H1 (cell line): ENCODE results near the gene FGF12. TPM values are rescaled to one million over a fixed set of nuclear protein-coding genes. Genes with fewer than 3 reads are reported as not detected.

Source experiments
- CTCF ChIA-PET: fragments of 300-600 bp; sonication (Branson Sonifier 250); formaldehyde crosslinking; loops from one replicate; lab custom pipeline; 2021; ENCODE audit not compliant: partially characterized antibody; lab: Charles Lee
- POLR2A ChIA-PET: fragments of 300-600 bp; sonication (Branson Sonifier 250); formaldehyde crosslinking; loops from one replicate; lab custom pipeline; 2021; ENCODE audit warnings: inconsistent platforms; ENCODE audit not compliant: partially characterized antibody; lab: Charles Lee
- DNase-seq, 2 experiments: peaks; one replicate each; pipeline versions ENCODE4 v3.0.0 to v3.0.0-alpha.2; 2010 to 2022; ENCODE audit warnings: low spot score in 2 of 2, low read depth in 1 of 2, mixed read lengths in 1 of 2
- FAIRE-seq: peaks from 2 replicates; lab custom pipeline; 2011; peaks lifted over from hg19 to GRCh38; lab: Jason Lieb, UNC
- H2AFZ ChIP-seq: 2 replicates; pipeline ENCODE4 v1.8.1; 2012; ENCODE audit warnings: low read length, inconsistent platforms
- H2AK5ac ChIP-seq: 2 replicates; pipeline ENCODE4 v1.6.1; 2013; ENCODE audit warnings: low read depth, low read length
- H2BK120ac ChIP-seq: replicated peaks from 2 replicates; pipeline ENCODE3; 2013; ENCODE audit warnings: low read depth, low read length, inconsistent platforms
- H2BK12ac ChIP-seq: 2 replicates; pipeline ENCODE4 v1.6.1; 2013; ENCODE audit warnings: low read depth, low read length
- H2BK15ac ChIP-seq: 2 replicates; pipeline ENCODE4 v1.6.1; 2013; ENCODE audit warnings: low read length
- H2BK20ac ChIP-seq: 2 replicates; pipeline ENCODE4 v1.6.1; 2013; ENCODE audit warnings: low read length
- H2BK5ac ChIP-seq: 2 replicates; pipeline ENCODE4 v1.6.1; 2013; ENCODE audit warnings: low read depth, low read length
- H3K14ac ChIP-seq: 2 replicates; pipeline ENCODE4 v1.6.1; 2013; ENCODE audit warnings: inconsistent platforms; ENCODE audit not compliant: insufficient read length
- H3K18ac ChIP-seq: 2 replicates; pipeline ENCODE4 v1.6.1; 2013; ENCODE audit warnings: low read length; ENCODE audit errors: extremely low read depth
- H3K23ac ChIP-seq: 2 replicates; pipeline ENCODE4 v1.6.1; 2013; ENCODE audit warnings: inconsistent platforms; ENCODE audit not compliant: insufficient read length
- H3K23me2 ChIP-seq: 2 replicates; pipeline ENCODE4 v1.6.1; 2013; ENCODE audit warnings: low read depth, low read length
- H3K27ac ChIP-seq: 2 replicates; pipeline ENCODE4 v1.6.1; 2011; ENCODE audit warnings: low read depth, low read length, inconsistent platforms
- H3K27me3 ChIP-seq, 4 experiments: replicated peaks in 1 of 4; 1 replicate in 1 of 4; 2 replicates in 3 of 4; pipeline versions ENCODE4 v1.6.1 to v1.8.1; 2011 to 2013; ENCODE audit warnings: low read length in 3 of 4, mild to moderate bottlenecking in 3 of 4, inconsistent platforms in 2 of 4, mixed read lengths in 2 of 4, moderate library complexity in 1 of 4; ENCODE audit not compliant: control insufficient read depth in 3 of 4, insufficient read depth in 3 of 4; ENCODE audit errors: extremely low read depth in 1 of 4
- H3K36me3 ChIP-seq, 4 experiments: 2 replicates each; pipeline versions ENCODE4 v1.6.1 to v1.8.1; 2011 to 2013; ENCODE audit warnings: mild to moderate bottlenecking in 4 of 4, low read length in 3 of 4, moderate library complexity in 2 of 4, control low read depth in 1 of 4, inconsistent platforms in 1 of 4; ENCODE audit not compliant: insufficient read depth in 4 of 4, control insufficient read depth in 2 of 4
- H3K4ac ChIP-seq: replicated peaks from 2 replicates; pipeline ENCODE3; 2013; ENCODE audit warnings: low read length, low read depth, mixed read lengths, inconsistent platforms; ENCODE audit not compliant: insufficient read length
- H3K4me1 ChIP-seq, 4 experiments: replicated peaks in 1 of 4; 1 replicate in 1 of 4; 2 replicates in 3 of 4; pipeline versions ENCODE4 v1.6.1 to v1.8.1; 2011 to 2013; ENCODE audit warnings: low read length in 3 of 4, inconsistent platforms in 2 of 4, mixed read lengths in 1 of 4; ENCODE audit not compliant: insufficient read depth in 4 of 4, control insufficient read depth in 3 of 4
- H3K4me2 ChIP-seq, 2 experiments: 2 replicates each; pipeline versions ENCODE4 v1.6.1 to v1.8.1; 2011 to 2013; ENCODE audit warnings: low read depth in 2 of 2, low read length in 2 of 2, control low read depth in 1 of 2, inconsistent platforms in 1 of 2, mild to moderate bottlenecking in 1 of 2; ENCODE audit not compliant: insufficient read depth in 1 of 2
- H3K4me3 ChIP-seq, 4 experiments: fragments of 200-600, 300-600 bp in 1 of 4; sonication (generic), shearing (Covaris generic), sonication (Bioruptor Twin) in 1 of 4; 2 replicates each; pipeline versions ENCODE4 v1.5.1 to v1.8.1; 2011 to 2016; ENCODE audit warnings: low read length in 4 of 4, low read depth in 3 of 4, control low read depth in 2 of 4, inconsistent platforms in 2 of 4, mild to moderate bottlenecking in 2 of 4, mixed read lengths in 1 of 4, moderate library complexity in 1 of 4; ENCODE audit not compliant: insufficient read depth in 2 of 4; ENCODE audit errors: extremely low read depth in 1 of 4
- H3K56ac ChIP-seq: replicated peaks from 2 replicates; pipeline ENCODE3; 2013; ENCODE audit warnings: low read depth, mild to moderate bottlenecking, mixed read lengths, low read length, inconsistent platforms; ENCODE audit not compliant: insufficient read length
- H3K79me1 ChIP-seq: 2 replicates; pipeline ENCODE4 v1.6.1; 2013; ENCODE audit warnings: low read depth, low read length, control low read depth
- H3K79me2 ChIP-seq, 2 experiments: 2 replicates each; pipeline versions ENCODE4 v1.6.1 to v1.8.1; 2012 to 2013; ENCODE audit warnings: low read length in 2 of 2, mild to moderate bottlenecking in 2 of 2, inconsistent platforms in 1 of 2; ENCODE audit not compliant: insufficient read depth in 2 of 2, control insufficient read depth in 1 of 2
- H3K9ac ChIP-seq, 4 experiments: replicated peaks in 1 of 4; 1 replicate in 1 of 4; 2 replicates in 3 of 4; pipeline versions ENCODE4 v1.6.1 to v1.8.1; 2011 to 2013; ENCODE audit warnings: low read depth in 3 of 4, low read length in 3 of 4, control low read depth in 2 of 4, mild to moderate bottlenecking in 2 of 4, moderate library complexity in 2 of 4, inconsistent platforms in 1 of 4; ENCODE audit errors: extremely low read depth in 1 of 4
- H3K9me3 ChIP-seq, 2 experiments: 2 replicates each; pipeline versions ENCODE4 v1.6.1 to v1.8.1; 2012 to 2013; ENCODE audit warnings: mild to moderate bottlenecking in 2 of 2, moderate library complexity in 2 of 2, control low read depth in 1 of 2, inconsistent platforms in 1 of 2, low read depth in 1 of 2, low read length in 1 of 2, mixed read lengths in 1 of 2; ENCODE audit not compliant: insufficient read depth in 2 of 2
- H4K20me1 ChIP-seq, 2 experiments: replicated peaks in 1 of 2; 2 replicates each; pipeline versions ENCODE3 to v1.8.1; 2011 to 2013; ENCODE audit warnings: inconsistent platforms in 2 of 2, low read length in 2 of 2, mild to moderate bottlenecking in 1 of 2; ENCODE audit not compliant: insufficient read depth in 2 of 2, control insufficient read depth in 1 of 2
- H4K5ac ChIP-seq: 2 replicates; pipeline ENCODE4 v1.6.1; 2013; ENCODE audit warnings: low read length, low read depth, mixed read lengths, inconsistent platforms; ENCODE audit not compliant: insufficient read length
- H4K8ac ChIP-seq: 2 replicates; pipeline ENCODE4 v1.8.0; 2013; ENCODE audit warnings: mild to moderate bottlenecking, moderate library complexity, low read length, inconsistent platforms; ENCODE audit not compliant: insufficient read depth; ENCODE audit errors: extremely low read depth
- H4K91ac ChIP-seq: replicated peaks from 2 replicates; pipeline ENCODE3; 2013; ENCODE audit warnings: low read length, mixed read lengths, inconsistent platforms; ENCODE audit not compliant: insufficient read length
- ASH2L ChIP-seq: fragments of 200-600, 300-600 bp; sonication (generic); IDR thresholded peaks from one replicate; pipeline ENCODE4 v1.7.1; 2017; ENCODE audit warnings: low read length
- CBX8 ChIP-seq: fragments of 300-800, 300-1000 bp; sonication (generic); IDR thresholded peaks from 2 replicates; pipeline ENCODE4 v1.7.1; 2016; ENCODE audit warnings: low read depth, low read length, borderline replicate concordance
- CREB1 ChIP-seq: IDR thresholded peaks from 2 replicates; pipeline ENCODE4 v1.6.1; 2012; ENCODE audit warnings: inconsistent platforms
- CTBP2 ChIP-seq: IDR thresholded peaks from 2 replicates; pipeline ENCODE4 v1.7.0; 2011; ENCODE audit warnings: borderline replicate concordance, mild to moderate bottlenecking, moderate library complexity, mixed read lengths, low read length; ENCODE audit not compliant: insufficient read depth, insufficient read length
- HDAC2 ChIP-seq, 2 experiments: fragments of 300-600 bp in 1 of 2; sonication (generic) in 1 of 2; IDR thresholded peaks; 2 replicates each; pipeline ENCODE4 v1.6.1; 2011 to 2012; ENCODE audit warnings: low read depth in 2 of 2, low read length in 2 of 2, mild to moderate bottlenecking in 2 of 2, moderate library complexity in 2 of 2, borderline replicate concordance in 1 of 2, inconsistent platforms in 1 of 2
- HDAC6 ChIP-seq: IDR thresholded peaks from one replicate; pipeline ENCODE4 v1.7.1; 2012; ENCODE audit warnings: low read depth, mild to moderate bottlenecking, inconsistent platforms, low read length, moderate library complexity
- JUND ChIP-seq: IDR thresholded peaks from 2 replicates; pipeline ENCODE4 v1.6.1; 2011; ENCODE audit warnings: mild to moderate bottlenecking, improper control_type of control experiment, low read length
- RBBP5 ChIP-seq: IDR thresholded peaks from 2 replicates; pipeline ENCODE4 v1.7.1; 2012; ENCODE audit warnings: low read depth, mild to moderate bottlenecking, inconsistent platforms, low read length, moderate library complexity, borderline replicate concordance
- RFX5 ChIP-seq: IDR thresholded peaks from 2 replicates; pipeline ENCODE4 v1.6.1; 2011; ENCODE audit warnings: low read depth, low read length, improper control_type of control experiment, borderline replicate concordance
- SP4 ChIP-seq: IDR thresholded peaks from 2 replicates; pipeline ENCODE4 v1.6.1; 2012; ENCODE audit warnings: low read length, inconsistent platforms
- TAF7 ChIP-seq: optimal IDR thresholded peaks from 2 replicates; pipeline ENCODE3; 2011; ENCODE audit warnings: low read depth, mild to moderate bottlenecking, inconsistent platforms, low read length, moderate library complexity, borderline replicate concordance
- TCF12 ChIP-seq: IDR thresholded peaks from 2 replicates; pipeline ENCODE4 v1.6.1; 2011; ENCODE audit warnings: low read depth, mild to moderate bottlenecking, low read length
- whole genome bisulfite sequencing, 2 experiments: shearing (Covaris generic) in 1 of 2; methylation state at CpG; one replicate each; pipeline versions ENCODE4 v1.1.6 to v1.1.7; 2013 to 2015; ENCODE audit warnings: low lambda C conversion rate in 2 of 2, mixed read lengths in 2 of 2, inconsistent platforms in 1 of 2, low coverage in 1 of 2, missing lambda C conversion rate in 1 of 2; ENCODE audit not compliant: insufficient replicate concordance in 2 of 2, insufficient coverage in 1 of 2, insufficient read length in 1 of 2; ENCODE audit errors: extremely low coverage in 1 of 2, missing lambda C conversion rate in 1 of 2; 5-methylcytosine and 5-hydroxymethylcytosine counted together
- polyA plus RNA-seq, 7 experiments: library from polyadenylated mRNA; depleted of rRNA in 3 of 7; stranded (reverse) in 5 of 7; unstranded in 2 of 7; fragments of >200 nt in 5 of 7; fragments of 200-250 nt in 2 of 7; gene quantifications; 1 replicate in 5 of 7; 2 replicates in 1 of 7; 4 replicates in 1 of 7; pipeline versions ENCODE4 v1.2.1 to v1.2.3, GENCODE V29; 2011 to 2013; ENCODE audit warnings: missing spikeins in 2 of 7, mixed read lengths in 2 of 7
- total RNA-seq: library from RNA; stranded (reverse); fragmentation: NEBNext Ultra II Directional; extraction: Animal tissue kit (Norgen Biotek cat#: 25700); gene quantifications from 2 replicates; pipeline ENCODE4 v1.2.1, GENCODE V29; 2021
- TF ChIP-seq, protein P1 (sequence below): IDR thresholded peaks from 2 replicates; pipeline ENCODE4 v1.6.1; 2012; ENCODE audit warnings: low read length, inconsistent platforms

FGF12 gene
- total and polyA plus RNA-seq, 2 of the 8 experiments (the other 6 are each of a cell fraction or from before 2014, with no cell fraction given) = 4.1 to 16.6 TPM

- Histone ChIP-seq H2BK15ac (no peak overlapping the region), H3K14ac (no peak overlapping the region), H3K79me2 (no peaks in the 10 kb centered on the region), H3K56ac (no peak overlapping the region), H3K9me3 (no peaks in the 10 kb centered on the region), H2BK20ac (no peak overlapping the region), H3K4me2 (no peak overlapping the region), H3K23ac (no peak overlapping the region), H2AK5ac (no peak overlapping the region), H3K79me1 (no peaks in the 10 kb centered on the region), H3K27ac (no peak overlapping the region), H4K8ac (no peak overlapping the region), H4K5ac (no peak overlapping the region), H3K36me3 (no peaks in the 10 kb centered on the region), H2AFZ (no peak overlapping the region), H3K9ac (no peak overlapping the region), H3K18ac (no peak overlapping the region), H2BK12ac (no peak overlapping the region), H3K23me2 (no peaks in the 10 kb centered on the region), H4K91ac (no peak overlapping the region), H3K27me3 (no peaks in the 10 kb centered on the region), H3K4me3 (no peak overlapping the region), H2BK120ac (no peak overlapping the region), H2BK5ac (no peak overlapping the region), H3K4me1 (peaks cover 2 to 23% (median 19%) of the 10 kb centered on the region in 4 experiments), H4K20me1 (no peaks in the 10 kb centered on the region), H3K4ac (no peak overlapping the region)
- WGBS, 2 experiments = 64% methylated on average over 2 of the region's 2 CpGs; no CpG with 5 or more reads in 1 of the 2 experiments
- no peak for DNase-seq
- ChIA-PET POLR2A (interaction anchor here (0.6 kb wide), 1 partner anchor 17 kb away, joined by 4 read pairs; no protein-coding TSS in a partner anchor), CTCF (no interaction called here)
- FAIRE-seq = no peak
- TF ChIP-seq CBX8 (no peak), CREB1 (no peak), TAF7 (no peak), SP4 (no peak), TCF12 (no peak), HDAC2 (IDR thresholded peaks at IDR 0.05; ENCODE audit: borderline replicate concordance in 1 of 2, low read depth in 2 of 2, low read length in 2 of 2) (no peak), HDAC6 (no peak), RFX5 (no peak), RBBP5 (no peak), CTBP2 (no peak), JUND (no peak), ASH2L (no peak)
- TF ChIP-seq, protein P1, sequence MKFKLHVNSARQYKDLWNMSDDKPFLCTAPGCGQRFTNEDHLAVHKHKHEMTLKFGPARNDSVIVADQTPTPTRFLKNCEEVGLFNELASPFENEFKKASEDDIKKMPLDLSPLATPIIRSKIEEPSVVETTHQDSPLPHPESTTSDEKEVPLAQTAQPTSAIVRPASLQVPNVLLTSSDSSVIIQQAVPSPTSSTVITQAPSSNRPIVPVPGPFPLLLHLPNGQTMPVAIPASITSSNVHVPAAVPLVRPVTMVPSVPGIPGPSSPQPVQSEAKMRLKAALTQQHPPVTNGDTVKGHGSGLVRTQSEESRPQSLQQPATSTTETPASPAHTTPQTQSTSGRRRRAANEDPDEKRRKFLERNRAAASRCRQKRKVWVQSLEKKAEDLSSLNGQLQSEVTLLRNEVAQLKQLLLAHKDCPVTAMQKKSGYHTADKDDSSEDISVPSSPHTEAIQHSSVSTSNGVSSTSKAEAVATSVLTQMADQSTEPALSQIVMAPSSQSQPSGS = no peak
Observed at GRCh38 chr3:192751148-192751547, 23.8 kb upstream of the FGF12 start.
